Loucy (cell line): ENCODE data around the gene SH3BGRL2.

Source experiments
- EZH2phosphoT487 ChIP-seq: fragments of 200-600 bp; IDR thresholded peaks from 2 replicates; pipeline ENCODE4 v1.6.1; 2018; ENCODE audit warnings: antibody characterized with exemption, mild to moderate bottlenecking, moderate library complexity, borderline replicate concordance
- TF ChIP-seq, protein P1 (sequence below): fragments of 200-600 bp; sonication (generic); conservative IDR thresholded peaks from 2 replicates; pipeline ENCODE4 v1.5.1; 2014; ENCODE audit warnings: mild to moderate bottlenecking, antibody characterized with exemption, low read length

GRCh38 chr6:79640146-79641111, 9.3 kb downstream of the SH3BGRL2 start:
- TF ChIP-seq, protein P1, sequence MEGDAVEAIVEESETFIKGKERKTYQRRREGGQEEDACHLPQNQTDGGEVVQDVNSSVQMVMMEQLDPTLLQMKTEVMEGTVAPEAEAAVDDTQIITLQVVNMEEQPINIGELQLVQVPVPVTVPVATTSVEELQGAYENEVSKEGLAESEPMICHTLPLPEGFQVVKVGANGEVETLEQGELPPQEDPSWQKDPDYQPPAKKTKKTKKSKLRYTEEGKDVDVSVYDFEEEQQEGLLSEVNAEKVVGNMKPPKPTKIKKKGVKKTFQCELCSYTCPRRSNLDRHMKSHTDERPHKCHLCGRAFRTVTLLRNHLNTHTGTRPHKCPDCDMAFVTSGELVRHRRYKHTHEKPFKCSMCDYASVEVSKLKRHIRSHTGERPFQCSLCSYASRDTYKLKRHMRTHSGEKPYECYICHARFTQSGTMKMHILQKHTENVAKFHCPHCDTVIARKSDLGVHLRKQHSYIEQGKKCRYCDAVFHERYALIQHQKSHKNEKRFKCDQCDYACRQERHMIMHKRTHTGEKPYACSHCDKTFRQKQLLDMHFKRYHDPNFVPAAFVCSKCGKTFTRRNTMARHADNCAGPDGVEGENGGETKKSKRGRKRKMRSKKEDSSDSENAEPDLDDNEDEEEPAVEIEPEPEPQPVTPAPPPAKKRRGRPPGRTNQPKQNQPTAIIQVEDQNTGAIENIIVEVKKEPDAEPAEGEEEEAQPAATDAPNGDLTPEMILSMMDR, result no peak
- no peak for TF ChIP-seq EZH2phosphoT487
